HG03460 (cell line): Measurements from ENCODE around the gene TLDC2.

Experiments used
- ATAC-seq: cut with Tn5 transposase; IDR thresholded peaks from one replicate; pipeline ENCODE4 v1.9.1; 2021; ENCODE audit not compliant: unreplicated experiment

Gene TLDC2

GRCh38 chr20:36941401-36941835, 65.5 kb downstream of the TLDC2 start:
- ATAC-seq: no peak
